HCT116 (cell line): ENCODE data around the gene DBNDD2. TPM values are rescaled to one million over a fixed set of nuclear protein-coding genes. Genes with fewer than 3 reads are reported as not detected.

Experiments
- ATAC-seq: fragments of 200-7000 bp; cut with Tn5 transposase; 2 replicates; pipeline ENCODE4 v1.9.1; 2020; ENCODE audit warnings: mild to moderate bottlenecking, moderate library complexity
- BruUV-seq: library from RNA; stranded (reverse); fragments of 400-500 nt; replicated peaks from 2 replicates; lab custom pipeline; 2021; lab: Mats Ljungman, UMichigan
- CTCF ChIA-PET: fragments of 300-600 bp; sonication (Branson Sonifier 250); formaldehyde crosslinking; loops from one replicate; lab custom pipeline; 2021; ENCODE audit warnings: antibody characterized with exemption; lab: Charles Lee
- POLR2A ChIA-PET: fragments of 300-600, 350-600 bp; sonication (Branson Sonifier 250); formaldehyde crosslinking; loops from one replicate; lab custom pipeline; 2021; ENCODE audit warnings: antibody characterized with exemption; lab: Charles Lee
- RAD21 ChIA-PET, 2 experiments: fragments of 300-600 bp; sonication (Branson Sonifier 250); formaldehyde crosslinking; loops; one replicate each; lab custom pipeline; 2023; ENCODE audit warnings: low total read pairs in 2 of 2; ENCODE audit not compliant: uncharacterized antibody in 2 of 2, unreplicated experiment in 2 of 2, low non-redundant PET in 1 of 2; lab: Charles Lee
- DNase-seq: peaks from one replicate; pipeline ENCODE4 v3.0.0-alpha.2; 2010; ENCODE audit warnings: low read depth, low spot score
- H2AFZ ChIP-seq: fragments of 200-600 bp; shearing (Covaris generic), sonication (generic); 2 replicates; pipeline ENCODE4 v1.6.1; 2017; ENCODE audit warnings: low read depth, mixed run types, mixed read lengths, antibody characterized with exemption, low read length; ENCODE audit not compliant: poor library complexity, severe bottlenecking
- H3K27ac ChIP-seq: 2 replicates; pipeline ENCODE4 v1.5.1; 2012; ENCODE audit warnings: low read depth, low read length
- H3K27me3 ChIP-seq: fragments of 200-600 bp; sonication (generic); 2 replicates; pipeline ENCODE4 v1.6.1; 2016; ENCODE audit warnings: mixed run types, low read length, mixed read lengths; ENCODE audit not compliant: insufficient read depth
- H3K36me3 ChIP-seq, 2 experiments: fragments of 200-500 bp in 1 of 2; fragments of 200-600 bp in 1 of 2; sonication (Bioruptor generic) in 1 of 2; sonication (generic) in 1 of 2; 2 replicates each; pipeline versions ENCODE4 v1.5.1 to v1.6.1; 2014 to 2016; ENCODE audit warnings: low read length in 2 of 2, inconsistent platforms in 1 of 2, mixed read lengths in 1 of 2, mixed run types in 1 of 2; ENCODE audit not compliant: insufficient read depth in 2 of 2, control insufficient read depth in 1 of 2
- H3K4me1 ChIP-seq, 2 experiments: fragments of 200-600 bp in 1 of 2; sonication (generic) in 1 of 2; 2 replicates each; pipeline versions ENCODE4 v1.5.1 to v1.6.1; 2012 to 2017; ENCODE audit warnings: low read length in 2 of 2, inconsistent platforms in 1 of 2, mild to moderate bottlenecking in 1 of 2, mixed read lengths in 1 of 2, mixed run types in 1 of 2, moderate library complexity in 1 of 2; ENCODE audit not compliant: insufficient read depth in 2 of 2, control insufficient read depth in 1 of 2
- H3K4me2 ChIP-seq: fragments of 200-600 bp; sonication (generic); 2 replicates; pipeline ENCODE4 v1.6.1; 2017; ENCODE audit warnings: mixed run types, low read length, mixed read lengths
- H3K4me3 ChIP-seq, 2 experiments: fragments of 200-600 bp in 1 of 2; sonication (generic) in 1 of 2; replicated peaks in 1 of 2; 2 replicates each; pipeline ENCODE4 v1.5.1; 2011 to 2016; ENCODE audit warnings: low read length in 2 of 2, control low read depth in 1 of 2, low read depth in 1 of 2, mild to moderate bottlenecking in 1 of 2, mixed read lengths in 1 of 2, mixed run types in 1 of 2
- H3K79me2 ChIP-seq: fragments of 200-600 bp; sonication (generic); 2 replicates; pipeline ENCODE4 v1.6.1; 2017; ENCODE audit warnings: mild to moderate bottlenecking, mixed run types, low read length, moderate library complexity, mixed read lengths; ENCODE audit not compliant: insufficient read depth
- H3K9ac ChIP-seq: fragments of 200-600 bp; sonication (generic); 2 replicates; pipeline ENCODE4 v1.6.1; 2016; ENCODE audit warnings: low read length, mixed read lengths
- H3K9me2 ChIP-seq: fragments of 200-600 bp; sonication (generic), shearing (Covaris generic); 2 replicates; pipeline ENCODE4 v1.6.1; 2017; ENCODE audit warnings: mixed run types, mild to moderate bottlenecking, moderate library complexity; ENCODE audit not compliant: insufficient read depth
- H3K9me3 ChIP-seq, 2 experiments: fragments of 200-500 bp in 1 of 2; fragments of 200-600 bp in 1 of 2; sonication (Bioruptor generic) in 1 of 2; sonication (generic) in 1 of 2; 2 replicates each; pipeline ENCODE4 v1.6.1; 2014 to 2017; ENCODE audit warnings: low read length in 2 of 2, mixed read lengths in 2 of 2, inconsistent platforms in 1 of 2, low read depth in 1 of 2, mild to moderate bottlenecking in 1 of 2, mixed run types in 1 of 2, moderate library complexity in 1 of 2; ENCODE audit not compliant: control insufficient read depth in 1 of 2, insufficient read depth in 1 of 2
- H4K20me1 ChIP-seq: fragments of 200-600 bp; sonication (generic), shearing (Covaris generic); 2 replicates; pipeline ENCODE4 v1.6.1; 2017; ENCODE audit warnings: mixed run types, mild to moderate bottlenecking, moderate library complexity; ENCODE audit not compliant: insufficient read depth
- CBX3 ChIP-seq: IDR thresholded peaks from 2 replicates; pipeline ENCODE4 v1.6.1; 2012; ENCODE audit warnings: low read depth
- CEBPB ChIP-seq: IDR thresholded peaks from 2 replicates; pipeline ENCODE4 v1.6.1; 2012; ENCODE audit warnings: low read depth
- CTCF ChIP-seq, 3 experiments: fragments of 200-600 bp in 1 of 3; sonication (generic) in 1 of 3; IDR thresholded peaks in 2 of 3; conservative IDR thresholded peaks in 1 of 3; 2 replicates each; pipeline ENCODE4 v1.5.1; 2012 to 2017; ENCODE audit warnings: low read depth in 2 of 3, low read length in 2 of 3, antibody characterized with exemption in 1 of 3, borderline replicate concordance in 1 of 3, control low read depth in 1 of 3, mild to moderate bottlenecking in 1 of 3, mixed read lengths in 1 of 3, mixed run types in 1 of 3, moderate library complexity in 1 of 3; ENCODE audit not compliant: insufficient read depth in 1 of 3
- EGR1 ChIP-seq: IDR thresholded peaks from 2 replicates; pipeline ENCODE4 v1.6.1; 2012; ENCODE audit warnings: low read depth
- EZH2phosphoT487 ChIP-seq: fragments of 200-600 bp; IDR thresholded peaks from 2 replicates; pipeline ENCODE4 v1.6.1; 2018; ENCODE audit warnings: antibody characterized with exemption, borderline replicate concordance
- FOSL1 ChIP-seq: IDR thresholded peaks from 2 replicates; pipeline ENCODE4 v1.6.1; 2012; ENCODE audit warnings: low read depth
- JUND ChIP-seq: IDR thresholded peaks from 2 replicates; pipeline ENCODE4 v1.6.1; 2012
- POLR2A ChIP-seq: IDR thresholded peaks from 2 replicates; pipeline ENCODE4 v1.7.0; 2011; ENCODE audit warnings: borderline replicate concordance; ENCODE audit not compliant: insufficient read depth, insufficient read length; ENCODE audit errors: extremely low read depth
- POLR2AphosphoS5 ChIP-seq: IDR thresholded peaks from 2 replicates; pipeline ENCODE4 v1.6.1; 2011; ENCODE audit warnings: mild to moderate bottlenecking, low read depth, low read length, moderate library complexity
- REST ChIP-seq: IDR thresholded peaks from 2 replicates; pipeline ENCODE4 v1.6.1; 2012; ENCODE audit warnings: low read depth
- SRF ChIP-seq: IDR thresholded peaks from 2 replicates; pipeline ENCODE4 v1.6.1; 2012; ENCODE audit warnings: low read depth
- TCF7L2 ChIP-seq: IDR thresholded peaks from 2 replicates; pipeline ENCODE4 v1.7.0; 2011; ENCODE audit warnings: borderline replicate concordance, inconsistent platforms; ENCODE audit not compliant: insufficient read depth, insufficient read length; ENCODE audit errors: extremely low read depth
- ZBTB33 ChIP-seq: IDR thresholded peaks from 2 replicates; pipeline ENCODE4 v1.6.1; 2011; ENCODE audit warnings: mild to moderate bottlenecking, low read length, moderate library complexity; ENCODE audit not compliant: insufficient replicate concordance; ENCODE audit errors: extremely low read depth
- ZFX ChIP-seq: fragments of 450-650 bp; IDR thresholded peaks from 2 replicates; pipeline ENCODE4 v1.6.1; 2017
- intact Hi-C: fragments of 100-400 bp; cut with micrococcal nuclease; formaldehyde crosslinking; loops from 2 replicates; pipeline ENCODE4 v1.10.0; 2022
- total RNA-seq: library from RNA; stranded (reverse); gene quantifications from one replicate; pipeline ENCODE4 v1.2.1, GENCODE V29; 2021; ENCODE audit not compliant: unreplicated experiment

Gene DBNDD2
- total RNA-seq, 1 experiment from 2014 or later = 44.2 TPM

GRCh38 chr20:45433316-45433715 is 25.2 kb downstream of the DBNDD2 start (continued):
- TF ChIP-seq REST = no peak
- TF ChIP-seq POLR2A = no peak
- no peak for TF ChIP-seq ZFX

GRCh38 chr20:45433976-45434375 is 25.9 kb downstream of the DBNDD2 start:
- peaks cover 0 to 12% of the 10 kb centered on the region in 2 experiments; a peak in 2 of 4 replicates for H3K4me1 ChIP-seq
- no peaks in the 10 kb centered on the region for H3K27me3 ChIP-seq
- no peak overlapping the region for H3K4me2 ChIP-seq
- H2AFZ ChIP-seq = no peak overlapping the region
- no peaks in the 10 kb centered on the region for H4K20me1 ChIP-seq
- H3K4me3 ChIP-seq = no peak overlapping the region
- no peaks in the 10 kb centered on the region for H3K9me2 ChIP-seq
- ChIA-PET CTCF (interaction anchor here (3.9 kb wide), 1 partner anchor 16 kb away, joined by 23 read pairs; no protein-coding TSS in a partner anchor), POLR2A (no interaction called here), RAD21 (no interaction called here)
- no peaks in the 10 kb centered on the region for H3K36me3 ChIP-seq
- no TSS peak for BruUV-seq
- H3K27ac ChIP-seq = no peak overlapping the region
- no peaks in the 10 kb centered on the region for H3K79me2 ChIP-seq
- no peak for ATAC-seq
- intact Hi-C loops = no loop called here
- TF ChIP-seq CTCF (IDR thresholded peaks at IDR 0.05 in 2 of 3, conservative IDR thresholded peaks at IDR 0.05 in 1 of 3; ENCODE audit: borderline replicate concordance in 1 of 3, insufficient read depth in 1 of 3, low read depth in 2 of 3, low read length in 2 of 3) (no peak), JUND (no peak), POLR2AphosphoS5 (no peak), CBX3 (no peak), CEBPB (no peak), SRF (no peak), EGR1 (no peak), EZH2phosphoT487 (no peak), FOSL1 (no peak), TCF7L2 (no peak), ZBTB33 (no peak)
- no peaks in the 10 kb centered on the region for H3K9me3 ChIP-seq
- no peak for DNase-seq
- H3K9ac ChIP-seq = no peak overlapping the region
